Measurements from ENCODE around the gene TRABD2B. TPM values are rescaled to one million over a fixed set of nuclear protein-coding genes. Genes with fewer than 3 reads are reported as not detected.

The TRABD2B gene
- not detected for total RNA-seq

GRCh38 chr1:47997289-47998200, at the start of gene TRABD2B:
Gene TRABD2B, minus strand, starts transcription at chr1:47997385.

Other genes with a start within 250 kb of the TRABD2B start
- gene SLC5A9, start 225.3 kb upstream of the TRABD2B start, total RNA-seq, result not detected